H9 (cell line): ENCODE data around the gene HYAL3. TPM values are rescaled to one million over a fixed set of nuclear protein-coding genes. Genes with fewer than 3 reads are reported as not detected.

ENCODE experiments used
- DNase-seq: peaks from one replicate; pipeline ENCODE4 v3.0.0-alpha.2; 2017
- H2AFZ ChIP-seq: one replicate; pipeline ENCODE4 v1.6.1; 2013; ENCODE audit warnings: mild to moderate bottlenecking, low read length, control low read depth, moderate library complexity
- H2AK5ac ChIP-seq: 2 replicates; pipeline ENCODE4 v1.6.1; 2013; ENCODE audit warnings: low read length, control low read depth, mixed read lengths; ENCODE audit not compliant: insufficient read length
- H2BK120ac ChIP-seq: one replicate; pipeline ENCODE4 v1.6.1; 2013; ENCODE audit warnings: low read depth, mild to moderate bottlenecking, low read length, control low read depth, inconsistent platforms; ENCODE audit not compliant: poor library complexity, severe bottlenecking
- H2BK12ac ChIP-seq: 2 replicates; pipeline ENCODE4 v1.6.1; 2013; ENCODE audit warnings: low read length, control low read depth, mixed read lengths, low read depth; ENCODE audit not compliant: insufficient read length
- H2BK15ac ChIP-seq: 2 replicates; pipeline ENCODE4 v1.6.1; 2013; ENCODE audit warnings: low read depth, low read length, control low read depth
- H2BK20ac ChIP-seq: one replicate; pipeline ENCODE4 v1.6.1; 2013; ENCODE audit warnings: low read depth, mild to moderate bottlenecking, low read length, control low read depth, inconsistent platforms; ENCODE audit not compliant: poor library complexity, severe bottlenecking
- H2BK5ac ChIP-seq: 2 replicates; pipeline ENCODE4 v1.6.1; 2013; ENCODE audit warnings: low read length, control low read depth, mixed read lengths; ENCODE audit not compliant: insufficient read length
- H3K14ac ChIP-seq: 2 replicates; pipeline ENCODE4 v1.6.1; 2013; ENCODE audit warnings: low read length, control low read depth; ENCODE audit not compliant: insufficient read depth
- H3K18ac ChIP-seq: 2 replicates; pipeline ENCODE4 v1.6.1; 2013; ENCODE audit warnings: low read depth, mild to moderate bottlenecking, mixed read lengths, low read length, control low read depth; ENCODE audit not compliant: insufficient read length
- H3K23ac ChIP-seq: 2 replicates; pipeline ENCODE4 v1.6.1; 2013; ENCODE audit warnings: low read length, control low read depth, mixed read lengths, low read depth; ENCODE audit not compliant: insufficient read length
- H3K23me2 ChIP-seq: 2 replicates; pipeline ENCODE4 v1.6.1; 2013; ENCODE audit warnings: low read depth, mild to moderate bottlenecking, mixed read lengths, low read length, control low read depth; ENCODE audit not compliant: insufficient read length, poor library complexity, severe bottlenecking
- H3K27ac ChIP-seq: 2 replicates; pipeline ENCODE4 v1.5.1; 2013; ENCODE audit warnings: low read length, control low read depth, mixed read lengths, low read depth; ENCODE audit not compliant: insufficient read length
- H3K27me3 ChIP-seq: 2 replicates; pipeline ENCODE4 v1.6.1; 2013; ENCODE audit warnings: low read length, control low read depth, inconsistent platforms; ENCODE audit not compliant: insufficient read depth
- H3K4ac ChIP-seq: 2 replicates; pipeline ENCODE4 v1.6.1; 2013; ENCODE audit warnings: low read depth, mild to moderate bottlenecking, control low read depth, inconsistent platforms, low read length, moderate library complexity
- H3K4me1 ChIP-seq: 2 replicates; pipeline ENCODE4 v1.6.1; 2013; ENCODE audit warnings: low read length, control low read depth, inconsistent platforms; ENCODE audit not compliant: insufficient read depth
- H3K4me2 ChIP-seq: 2 replicates; pipeline ENCODE4 v1.6.1; 2013; ENCODE audit warnings: low read length, control low read depth, mixed read lengths; ENCODE audit not compliant: insufficient read length, insufficient read depth
- H3K56ac ChIP-seq: 2 replicates; pipeline ENCODE4 v1.6.1; 2013; ENCODE audit warnings: low read depth, mild to moderate bottlenecking, mixed read lengths, low read length, control low read depth; ENCODE audit not compliant: insufficient read length
- H3K79me1 ChIP-seq: 2 replicates; pipeline ENCODE4 v1.6.1; 2013; ENCODE audit warnings: low read depth, mild to moderate bottlenecking, moderate library complexity, low read length, control low read depth, inconsistent platforms; ENCODE audit not compliant: insufficient read depth, poor library complexity, severe bottlenecking
- H3K79me2 ChIP-seq: 2 replicates; pipeline ENCODE4 v1.6.1; 2013; ENCODE audit warnings: low read length, control low read depth, inconsistent platforms; ENCODE audit not compliant: insufficient read depth
- H3K9ac ChIP-seq: 2 replicates; pipeline ENCODE4 v1.6.1; 2013; ENCODE audit warnings: low read length, control low read depth, mixed read lengths; ENCODE audit not compliant: insufficient read length; ENCODE audit errors: extremely low read depth
- H3K9me3 ChIP-seq: one replicate; pipeline ENCODE4 v1.6.1; 2013; ENCODE audit warnings: low read depth, low read length, inconsistent platforms; ENCODE audit not compliant: control insufficient read depth
- H3T11ph ChIP-seq: one replicate; pipeline ENCODE4 v1.6.1; 2013; ENCODE audit warnings: mild to moderate bottlenecking, low read length, control low read depth, inconsistent platforms
- H4K20me1 ChIP-seq: one replicate; pipeline ENCODE4 v1.6.1; 2013; ENCODE audit not compliant: control insufficient read depth, insufficient read length, insufficient read depth
- H4K5ac ChIP-seq: 2 replicates; pipeline ENCODE4 v1.6.1; 2013; ENCODE audit warnings: low read depth, mild to moderate bottlenecking, mixed read lengths, low read length, control low read depth; ENCODE audit not compliant: insufficient read length
- H4K8ac ChIP-seq: replicated peaks from 2 replicates; pipeline ENCODE4 v1.6.1; 2013; ENCODE audit warnings: low read length, control low read depth, mixed read lengths, low read depth; ENCODE audit not compliant: insufficient read length
- H4K91ac ChIP-seq: 2 replicates; pipeline ENCODE4 v1.6.1; 2013; ENCODE audit warnings: low read depth, mild to moderate bottlenecking, moderate library complexity, mixed read lengths, low read length, control low read depth; ENCODE audit not compliant: insufficient read length
- H3K27ac Mint-ChIP-seq, 3 experiments: 2 replicates in 2 of 3; 3 replicates in 1 of 3; pipeline ENCODE4 v1.8.0; 2020 to 2021; ENCODE audit warnings: mixed read lengths in 3 of 3, mild to moderate bottlenecking in 1 of 3, moderate library complexity in 1 of 3
- H3K27me3 Mint-ChIP-seq: 2 replicates; pipeline ENCODE4 v1.8.0; 2021; ENCODE audit warnings: low read depth, mild to moderate bottlenecking, moderate library complexity, mixed read lengths
- H3K36me3 Mint-ChIP-seq, 3 experiments: 2 replicates in 2 of 3; 3 replicates in 1 of 3; pipeline ENCODE4 v1.8.0; 2020 to 2021; ENCODE audit warnings: low read depth in 3 of 3, mixed read lengths in 3 of 3; ENCODE audit not compliant: insufficient read depth in 1 of 3
- H3K4me1 Mint-ChIP-seq, 2 experiments: 2 replicates each; pipeline ENCODE4 v1.8.0; 2020; ENCODE audit warnings: mixed read lengths in 2 of 2
- H3K4me3 Mint-ChIP-seq, 2 experiments: 2 replicates in 1 of 2; 3 replicates in 1 of 2; pipeline ENCODE4 v1.8.0; 2020 to 2021; ENCODE audit warnings: mild to moderate bottlenecking in 2 of 2, mixed read lengths in 2 of 2, moderate library complexity in 1 of 2
- H3K9me3 Mint-ChIP-seq, 2 experiments: 2 replicates in 1 of 2; 3 replicates in 1 of 2; pipeline ENCODE4 v1.8.0; 2020; ENCODE audit warnings: mild to moderate bottlenecking in 2 of 2, mixed read lengths in 2 of 2, moderate library complexity in 1 of 2
- whole genome bisulfite sequencing: extraction: QIAGEN DNeasy Blood & Tissue Kit; methylation state at CpG from one replicate; pipeline ENCODE4 v1.1.7; 2013; ENCODE audit warnings: missing lambda C conversion rate, low lambda C conversion rate, mixed read lengths; ENCODE audit not compliant: insufficient read length; ENCODE audit errors: extremely low coverage; 5-methylcytosine and 5-hydroxymethylcytosine counted together
- total RNA-seq: library from RNA; stranded (reverse); gene quantifications from 2 replicates; pipeline ENCODE4 v1.2.1, GENCODE V29; 2021
- TF ChIP-seq, protein P1 (sequence below): fragments of 200-600 bp; sonication (generic); conservative IDR thresholded peaks from 3 replicates; pipeline ENCODE4 v1.8.0; 2021; ENCODE audit warnings: antibody characterized with exemption, mild to moderate bottlenecking

HYAL3 gene
- total RNA-seq, 1 experiment from 2014 or later: 3.1 TPM

DNA sequence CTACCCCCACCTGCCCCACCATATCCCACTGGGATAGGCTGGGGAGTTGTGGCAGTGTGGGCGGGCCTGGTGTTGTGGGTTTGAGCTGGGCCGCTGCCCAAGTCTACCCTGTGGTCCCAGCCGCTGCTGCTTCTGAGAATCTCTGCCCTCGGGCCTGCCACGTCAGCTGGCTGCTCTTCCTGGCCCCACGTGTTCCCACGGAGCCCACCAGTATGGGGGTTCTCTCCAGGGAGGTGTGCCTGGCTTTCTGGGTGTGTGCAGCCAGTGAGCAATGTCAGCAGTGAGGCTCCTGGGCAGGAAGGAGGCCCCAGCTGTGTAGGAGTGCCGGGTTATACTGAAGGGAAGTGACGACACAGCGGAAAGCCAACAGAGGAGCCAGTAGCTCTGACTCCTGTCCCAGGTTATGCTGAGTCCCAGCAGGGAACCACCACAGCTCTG lies 52.7 kb downstream of the HYAL3 start:
- Histone ChIP-seq H3K79me1 (peaks cover 14% of the 10 kb centered on the region), H2BK5ac (no peak overlapping the region), H2AK5ac (no peak overlapping the region), H3K9me3 (no peaks in the 10 kb centered on the region), H3T11ph (no peak overlapping the region), H3K23ac (no peak overlapping the region), H3K27ac (no peak overlapping the region), H4K8ac (no peak overlapping the region), H3K4ac (no peak overlapping the region), H3K79me2 (peaks cover 26% of the 10 kb centered on the region; the same call in 1 of the 2 replicates), H2BK15ac (no peak overlapping the region), H2AFZ (no peak overlapping the region), H3K56ac (no peak overlapping the region), H4K91ac (no peak overlapping the region), H3K27me3 (no peaks in the 10 kb centered on the region), H2BK20ac (no peak overlapping the region), H3K18ac (peak overlapping the region; percentile 64), H3K4me1 (peaks cover 9% of the 10 kb centered on the region; the same call in 1 of the 2 replicates), H3K4me2 (no peak overlapping the region), H2BK12ac (no peak overlapping the region), H3K9ac (no peak overlapping the region), H2BK120ac (no peak overlapping the region), H3K23me2 (no peaks in the 10 kb centered on the region), H4K20me1 (peaks cover 3% of the 10 kb centered on the region), H4K5ac (no peak overlapping the region), H3K14ac (peak overlapping the region; percentile 51)
- no peaks in the 10 kb centered on the region for H3K27me3 Mint-ChIP-seq
- DNase-seq: peak; percentile 63
- TF ChIP-seq, protein P1, sequence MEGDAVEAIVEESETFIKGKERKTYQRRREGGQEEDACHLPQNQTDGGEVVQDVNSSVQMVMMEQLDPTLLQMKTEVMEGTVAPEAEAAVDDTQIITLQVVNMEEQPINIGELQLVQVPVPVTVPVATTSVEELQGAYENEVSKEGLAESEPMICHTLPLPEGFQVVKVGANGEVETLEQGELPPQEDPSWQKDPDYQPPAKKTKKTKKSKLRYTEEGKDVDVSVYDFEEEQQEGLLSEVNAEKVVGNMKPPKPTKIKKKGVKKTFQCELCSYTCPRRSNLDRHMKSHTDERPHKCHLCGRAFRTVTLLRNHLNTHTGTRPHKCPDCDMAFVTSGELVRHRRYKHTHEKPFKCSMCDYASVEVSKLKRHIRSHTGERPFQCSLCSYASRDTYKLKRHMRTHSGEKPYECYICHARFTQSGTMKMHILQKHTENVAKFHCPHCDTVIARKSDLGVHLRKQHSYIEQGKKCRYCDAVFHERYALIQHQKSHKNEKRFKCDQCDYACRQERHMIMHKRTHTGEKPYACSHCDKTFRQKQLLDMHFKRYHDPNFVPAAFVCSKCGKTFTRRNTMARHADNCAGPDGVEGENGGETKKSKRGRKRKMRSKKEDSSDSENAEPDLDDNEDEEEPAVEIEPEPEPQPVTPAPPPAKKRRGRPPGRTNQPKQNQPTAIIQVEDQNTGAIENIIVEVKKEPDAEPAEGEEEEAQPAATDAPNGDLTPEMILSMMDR: peak; percentile 23; the same call in 2 of the 3 replicates
- H3K4me1 Mint-ChIP-seq: peaks cover 51 to 60% of the 10 kb centered on the region in 2 experiments
- no peaks in the 10 kb centered on the region for H3K9me3 Mint-ChIP-seq
- H3K4me3 Mint-ChIP-seq: peak overlapping the region in 1 of 2 experiments; percentile 49; a peak in 2 of 5 replicates
- peaks cover 8 to 33% (median 29%) of the 10 kb centered on the region in 3 experiments for H3K36me3 Mint-ChIP-seq
- WGBS: no CpG with 5 or more reads among the region's 10 CpGs
- H3K27ac Mint-ChIP-seq: peak overlapping the region; percentile 90 to 94 (median 92)
